ENCODE data around the gene STK32A.

The STK32A gene

DNA sequence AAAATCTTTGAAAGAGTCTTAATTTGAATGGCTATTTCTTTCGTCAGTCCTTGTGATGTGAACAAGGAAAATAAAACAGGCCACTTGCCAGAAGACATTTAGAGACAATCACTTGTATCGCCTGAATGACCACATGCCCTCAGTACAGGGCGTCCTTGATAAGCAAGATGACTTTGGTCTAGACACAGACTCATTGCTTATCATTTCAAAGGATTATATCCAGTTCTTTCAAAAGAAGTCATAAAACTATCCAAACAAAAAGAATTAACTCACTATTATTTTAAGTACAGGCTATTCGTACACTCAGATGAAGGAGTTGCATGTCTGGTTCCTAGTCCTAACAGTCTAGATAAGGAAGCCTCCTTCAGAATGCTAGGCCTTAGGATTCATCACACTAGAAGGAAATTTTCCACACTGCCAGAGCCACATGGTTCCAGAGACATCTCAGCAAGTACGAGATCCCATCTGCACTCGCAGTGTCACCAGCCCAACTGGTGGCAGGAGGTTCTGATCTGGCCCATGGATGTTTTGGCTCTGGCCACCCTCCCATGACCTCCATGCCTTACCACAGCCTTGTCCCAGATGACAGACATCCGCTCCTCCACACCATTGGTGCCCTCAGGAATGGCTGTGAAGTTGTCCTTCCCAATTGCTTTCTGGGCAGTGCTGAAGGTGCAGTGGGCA lies 165.4 kb downstream of the STK32A start:
- TF ChIP-seq, protein P1, sequence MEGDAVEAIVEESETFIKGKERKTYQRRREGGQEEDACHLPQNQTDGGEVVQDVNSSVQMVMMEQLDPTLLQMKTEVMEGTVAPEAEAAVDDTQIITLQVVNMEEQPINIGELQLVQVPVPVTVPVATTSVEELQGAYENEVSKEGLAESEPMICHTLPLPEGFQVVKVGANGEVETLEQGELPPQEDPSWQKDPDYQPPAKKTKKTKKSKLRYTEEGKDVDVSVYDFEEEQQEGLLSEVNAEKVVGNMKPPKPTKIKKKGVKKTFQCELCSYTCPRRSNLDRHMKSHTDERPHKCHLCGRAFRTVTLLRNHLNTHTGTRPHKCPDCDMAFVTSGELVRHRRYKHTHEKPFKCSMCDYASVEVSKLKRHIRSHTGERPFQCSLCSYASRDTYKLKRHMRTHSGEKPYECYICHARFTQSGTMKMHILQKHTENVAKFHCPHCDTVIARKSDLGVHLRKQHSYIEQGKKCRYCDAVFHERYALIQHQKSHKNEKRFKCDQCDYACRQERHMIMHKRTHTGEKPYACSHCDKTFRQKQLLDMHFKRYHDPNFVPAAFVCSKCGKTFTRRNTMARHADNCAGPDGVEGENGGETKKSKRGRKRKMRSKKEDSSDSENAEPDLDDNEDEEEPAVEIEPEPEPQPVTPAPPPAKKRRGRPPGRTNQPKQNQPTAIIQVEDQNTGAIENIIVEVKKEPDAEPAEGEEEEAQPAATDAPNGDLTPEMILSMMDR (conservative IDR thresholded peaks at IDR 0.05; ENCODE audit: control insufficient read depth, insufficient read depth, low read depth, low read length): no peak
- DNase-seq (ENCODE audit: low read depth): no peak
- H3K4me3 ChIP-seq (ENCODE audit: control insufficient read depth, low read depth, low read length): no peak overlapping the region

DNA sequence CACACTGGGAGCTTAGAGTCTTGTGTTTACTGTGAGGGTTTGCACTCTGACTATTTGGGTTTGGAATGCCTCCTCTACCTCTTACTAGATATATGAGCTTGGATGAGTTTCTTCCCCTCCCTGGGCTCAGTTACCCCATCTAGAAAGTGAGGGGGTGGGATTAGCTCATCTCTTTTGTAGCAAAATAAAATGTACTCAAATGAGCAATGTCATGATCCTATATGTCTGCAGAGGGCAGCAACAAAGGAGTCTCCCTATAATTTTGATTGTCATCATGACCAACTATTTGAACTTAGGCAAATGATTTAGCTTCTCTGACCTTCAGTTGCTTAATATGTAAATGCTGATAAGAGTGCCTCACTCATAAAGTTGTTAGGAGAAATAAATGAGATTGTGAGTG lies 166.1 kb downstream of the STK32A start:
- no peak overlapping the region for H3K4me3 ChIP-seq (ENCODE audit: control insufficient read depth, low read depth, low read length)
- peak; percentile 51 for DNase-seq (ENCODE audit: low read depth)
- TF ChIP-seq, protein P1 (conservative IDR thresholded peaks at IDR 0.05; ENCODE audit: control insufficient read depth, insufficient read depth, low read depth, low read length): no peak

DNA sequence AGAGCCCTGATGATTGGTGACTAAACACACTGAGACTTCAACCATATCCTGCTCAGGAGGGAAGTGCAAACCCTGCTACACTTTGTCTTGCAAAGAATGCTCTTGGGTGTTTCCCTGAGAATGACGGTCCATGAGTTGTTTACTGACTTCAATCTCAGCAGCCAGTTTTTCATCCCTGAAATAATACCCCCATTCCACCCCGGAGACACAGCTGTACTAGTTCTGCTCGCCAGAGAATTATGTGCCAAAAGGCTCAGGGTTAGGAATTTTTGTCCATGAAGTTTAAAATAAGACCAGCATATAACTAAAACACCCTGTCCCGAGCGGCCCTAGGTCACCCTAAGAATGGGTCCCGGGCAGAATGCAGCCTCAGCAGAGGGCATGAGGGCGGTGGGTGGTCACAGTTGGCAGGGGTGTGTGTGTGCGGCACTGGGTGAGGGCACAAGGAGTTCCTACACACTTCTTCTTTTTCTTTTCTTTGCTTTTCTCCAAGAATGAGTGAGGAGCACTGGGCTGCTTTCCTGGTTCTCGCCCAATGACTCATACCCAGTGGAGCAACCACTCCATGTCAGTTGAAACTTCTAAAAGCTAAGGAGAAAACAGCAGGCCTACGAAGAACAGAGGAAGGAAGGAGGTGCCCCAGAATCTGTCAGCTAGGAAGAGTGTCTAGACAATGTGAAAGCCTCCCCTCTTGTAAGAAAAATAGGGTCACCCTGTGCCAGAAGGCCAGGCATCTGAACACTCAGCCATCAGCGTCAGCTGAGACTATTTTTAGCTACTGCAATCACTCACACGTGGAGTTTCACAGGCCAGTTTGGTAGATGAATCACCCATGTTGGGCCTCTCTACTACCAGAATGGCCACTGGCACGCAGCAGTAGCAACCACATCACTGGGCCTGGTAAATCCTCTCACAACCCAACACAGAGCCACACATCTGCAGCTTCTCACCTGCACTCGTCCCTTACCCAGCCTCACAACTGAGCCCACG lies 169.1 kb downstream of the STK32A start:
- DNase-seq (ENCODE audit: low read depth): peak; percentile 98
- TF ChIP-seq, protein P1 (conservative IDR thresholded peaks at IDR 0.05; ENCODE audit: control insufficient read depth, insufficient read depth, low read depth, low read length): no peak
- H3K4me3 ChIP-seq (ENCODE audit: control insufficient read depth, low read depth, low read length): peak overlapping the region; percentile 28

DNA sequence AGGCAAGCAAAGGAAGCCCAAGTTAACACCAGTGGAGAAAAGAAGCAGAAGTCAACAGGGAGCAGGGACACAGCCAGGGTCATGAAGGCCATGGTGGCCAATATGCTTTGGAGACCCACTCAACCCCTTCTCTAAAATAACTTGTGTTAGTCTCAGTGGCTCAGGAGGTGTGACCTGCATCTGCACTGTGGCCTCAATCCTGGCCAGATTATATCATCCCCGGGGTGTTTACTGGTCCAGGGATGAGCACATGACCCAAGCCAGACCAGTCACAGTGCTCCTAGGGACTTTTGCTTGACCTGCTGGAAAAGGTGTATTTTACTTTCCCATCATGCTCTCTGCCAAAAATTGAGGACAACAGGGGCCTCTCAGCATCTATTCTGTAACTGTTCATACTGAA lies 169.9 kb downstream of the STK32A start:
- no peak overlapping the region for H3K4me3 ChIP-seq (ENCODE audit: control insufficient read depth, low read depth, low read length)
- peak; percentile 31 for DNase-seq (ENCODE audit: low read depth)
- TF ChIP-seq, protein P1 (conservative IDR thresholded peaks at IDR 0.05; ENCODE audit: control insufficient read depth, insufficient read depth, low read depth, low read length): no peak

DNA sequence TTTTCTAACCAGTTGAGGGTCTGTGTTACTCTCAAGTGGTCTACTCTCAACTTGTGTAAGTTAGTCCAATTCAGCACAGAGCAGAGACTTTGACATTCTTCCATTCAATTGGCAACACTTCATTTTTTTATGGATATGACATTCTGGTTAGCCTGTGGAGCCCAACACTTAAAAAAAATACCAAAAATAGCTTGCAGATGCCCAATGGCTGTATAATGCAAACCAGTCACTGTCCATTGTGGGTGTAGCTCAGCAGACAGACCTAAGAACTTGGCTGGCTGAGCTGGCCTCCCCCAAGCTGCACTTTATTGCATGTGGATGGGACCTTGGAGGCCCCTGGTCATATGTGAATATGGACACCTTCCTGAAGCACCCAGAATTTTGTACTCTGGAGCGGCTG lies 171.8 kb downstream of the STK32A start:
- TF ChIP-seq, protein P1 (conservative IDR thresholded peaks at IDR 0.05; ENCODE audit: control insufficient read depth, insufficient read depth, low read depth, low read length): no peak
- no peak overlapping the region for H3K4me3 ChIP-seq (ENCODE audit: control insufficient read depth, low read depth, low read length)
- DNase-seq (ENCODE audit: low read depth): no peak

DNA sequence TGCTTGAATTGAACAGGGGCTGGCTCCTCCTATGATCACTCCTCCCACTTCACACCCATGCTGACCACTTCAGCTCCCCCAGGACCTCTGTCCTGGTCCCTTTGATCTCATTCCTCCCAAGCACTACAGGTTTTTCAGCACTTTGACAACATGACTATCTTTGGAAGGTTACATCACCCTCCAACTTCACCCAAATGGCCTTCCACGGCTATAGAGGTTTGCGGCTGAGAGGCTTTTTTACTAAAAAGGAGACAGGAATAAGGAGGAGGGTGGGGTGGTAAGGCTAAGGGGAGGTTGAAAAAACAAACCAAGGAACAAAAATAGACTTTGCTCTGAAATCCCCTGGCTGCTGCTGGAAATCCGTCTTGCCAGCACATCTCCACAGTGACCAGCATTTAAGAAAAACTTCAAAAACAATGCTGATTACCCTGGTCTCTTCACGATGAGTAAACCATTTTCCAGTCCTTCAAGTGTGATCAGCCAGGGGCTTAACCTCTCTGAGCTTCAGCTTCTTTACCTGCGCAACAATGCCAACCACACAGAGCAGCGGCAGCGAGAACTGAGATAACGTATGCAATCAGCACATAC lies 172.4 kb downstream of the STK32A start:
- no peak overlapping the region for H3K4me3 ChIP-seq (ENCODE audit: control insufficient read depth, low read depth, low read length)
- TF ChIP-seq, protein P1 (conservative IDR thresholded peaks at IDR 0.05; ENCODE audit: control insufficient read depth, insufficient read depth, low read depth, low read length): no peak
- peak; percentile 25 for DNase-seq (ENCODE audit: low read depth)
